GM18505 (cell line): ENCODE results near the gene SEPTIN8.
"Not testable (repeated sequence)": the region's sequence is repeated elsewhere in the genome, so short reads cannot be mapped to it uniquely, and the experiment has no call there.

ENCODE experiments used
- ATAC-seq: cut with Tn5 transposase; IDR thresholded peaks from one replicate; pipeline ENCODE4 v1.9.1; 2021; ENCODE audit not compliant: unreplicated experiment
- POLR2A ChIP-seq: IDR thresholded peaks from 4 replicates; pipeline ENCODE4 v1.6.1; 2011; ENCODE audit warnings: borderline replicate concordance; ENCODE audit not compliant: insufficient read depth, insufficient read length; ENCODE audit errors: extremely low read depth

Gene SEPTIN8

GRCh38 chr5:132816554-132816953 lies 39.5 kb upstream of the SEPTIN8 start:
- TF ChIP-seq POLR2A, result no peak
- no peak for ATAC-seq

GRCh38 chr5:132816083-132816482 lies 39.0 kb upstream of the SEPTIN8 start:
- ATAC-seq, result no peak
- no peak for TF ChIP-seq POLR2A

GRCh38 chr5:132815454-132815853 lies 38.4 kb upstream of the SEPTIN8 start:
- no peak for ATAC-seq
- TF ChIP-seq POLR2A, result no peak

- ATAC-seq, result no peak
- TF ChIP-seq POLR2A, result no peak
Measured at GRCh38 chr5:132814503-132815294, 37.7 kb upstream of the SEPTIN8 start.

GRCh38 chr5:132813599-132814502 lies 36.8 kb upstream of the SEPTIN8 start:
- TF ChIP-seq POLR2A, result no peak
- ATAC-seq, result no peak

- TF ChIP-seq POLR2A, result no peak
- ATAC-seq, result no peak
Measured at GRCh38 chr5:132812781-132813598, 36.0 kb upstream of the SEPTIN8 start, which contains the start of gene SOWAHA. Gene SOWAHA (plus strand): TSS chr5:132813302. CDS start chr5:132813622, 320 bp downstream.

- ATAC-seq, result no peak
- TF ChIP-seq POLR2A, result no peak
Measured at GRCh38 chr5:132812123-132812765, 35.2 kb upstream of the SEPTIN8 start.

GRCh38 chr5:132810605-132811004 lies 33.6 kb upstream of the SEPTIN8 start:
- ATAC-seq, result no peak

GRCh38 chr5:132808866-132809265 lies 31.8 kb upstream of the SEPTIN8 start:
- no peak for TF ChIP-seq POLR2A
- ATAC-seq, result no peak

More at GRCh38 chr5:132810605-132811004, 33.6 kb upstream of the SEPTIN8 start:
- no peak for TF ChIP-seq POLR2A

- TF ChIP-seq POLR2A, result no peak
- ATAC-seq, result no peak
Measured at GRCh38 chr5:132808448-132808847, 31.4 kb upstream of the SEPTIN8 start.

GRCh38 chr5:132807163-132807838 lies 30.3 kb upstream of the SEPTIN8 start:
- ATAC-seq, result no peak
- TF ChIP-seq POLR2A, result no peak

- not testable (repeated sequence) for ATAC-seq
Measured at GRCh38 chr5:132806804-132807162, 29.7 kb upstream of the SEPTIN8 start.

- ATAC-seq, result not testable (repeated sequence)
Measured at GRCh38 chr5:132805872-132806271, 28.8 kb upstream of the SEPTIN8 start.

- not testable (repeated sequence) for ATAC-seq
Measured at GRCh38 chr5:132804219-132804618, 27.2 kb upstream of the SEPTIN8 start.

GRCh38 chr5:132802685-132803066 lies 25.6 kb upstream of the SEPTIN8 start:
- not testable (repeated sequence) for ATAC-seq
